Activated gamma-delta T cell treated with Interleukin-2 at 50 U/mL for 16 hours (primary cell): Measurements from ENCODE around the gene PTPMT1.
"Not testable (repeated sequence)": the region's sequence is repeated elsewhere in the genome, so short reads cannot be mapped to it uniquely, and the experiment has no call there.

Experiments
- DNase-seq: peaks from one replicate; pipeline ENCODE4 v3.0.0-alpha.2; 2020

Gene PTPMT1

GRCh38 chr11:47565340-47566148, at the start of gene PTPMT1:
PTPMT1 (plus strand) TSS chr11:47565599; CDS start chr11:47565623, 24 bp downstream.
- peak; percentile 54 for DNase-seq

- no peak for DNase-seq
Measured at GRCh38 chr11:47516155-47516554, 49.2 kb upstream of the PTPMT1 start.

- DNase-seq = no peak
Measured at GRCh38 chr11:47516984-47517853, 48.2 kb upstream of the PTPMT1 start.

- no peak for DNase-seq
Measured at GRCh38 chr11:47518212-47518964, 47.0 kb upstream of the PTPMT1 start.

DNA sequence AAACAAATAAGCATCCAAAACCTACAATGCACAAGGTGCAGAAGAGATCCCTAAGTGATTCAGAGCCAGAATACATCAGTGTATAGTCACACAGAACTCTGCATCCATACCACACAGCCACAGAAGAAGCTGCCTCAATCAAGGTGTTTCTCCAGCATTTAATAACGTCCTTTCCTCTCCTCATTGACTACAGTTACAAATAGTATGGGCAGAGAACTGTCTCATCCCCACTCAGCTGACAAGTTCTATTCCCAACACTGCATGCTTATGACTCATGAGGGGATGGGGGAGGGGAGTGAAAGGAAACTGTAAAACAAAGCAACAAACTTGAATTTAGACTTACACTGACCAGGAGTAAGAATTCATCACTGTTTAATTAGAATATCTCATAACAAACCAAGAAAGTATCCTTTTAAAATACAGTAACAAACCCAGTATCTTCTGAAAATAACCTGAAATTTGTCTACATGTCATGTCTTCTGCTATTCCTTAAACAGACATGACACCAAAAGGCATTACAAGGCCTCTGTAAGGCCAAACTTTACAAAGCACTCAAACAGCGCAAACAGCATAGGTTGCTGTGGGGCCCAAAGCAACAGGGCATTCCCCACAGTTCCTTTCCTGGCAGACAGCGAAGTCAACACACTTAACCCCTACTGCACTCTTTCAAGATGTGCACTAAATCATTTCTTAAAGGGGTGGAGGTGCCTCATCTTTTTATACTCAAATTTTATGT, 41.7 kb upstream of the PTPMT1 start:
- no peak for DNase-seq

GRCh38 chr11:47524291-47524874, 41.0 kb upstream of the PTPMT1 start:
- no peak for DNase-seq

DNA sequence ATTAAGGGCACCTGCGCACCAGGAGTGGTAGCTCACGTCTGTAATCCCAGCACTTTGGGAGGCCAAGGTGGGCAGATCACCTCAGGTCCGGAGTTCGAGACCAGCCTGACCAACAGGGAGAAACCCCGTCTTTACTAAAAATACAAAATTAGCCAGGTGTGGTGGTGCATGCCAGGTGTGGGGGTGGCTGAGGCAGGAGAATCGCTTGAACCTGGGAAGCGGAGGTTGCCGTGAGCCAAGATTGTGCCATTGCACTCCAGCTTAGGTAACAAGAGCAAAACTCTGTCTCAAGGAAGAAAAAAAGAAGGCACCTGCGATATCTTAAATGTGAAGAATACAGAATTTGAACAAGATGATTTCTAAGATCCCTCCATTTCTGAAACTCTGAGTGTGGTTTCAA, 39.4 kb upstream of the PTPMT1 start:
- DNase-seq = not testable (repeated sequence)

- DNase-seq = no peak
Measured at GRCh38 chr11:47527186-47527585, 38.2 kb upstream of the PTPMT1 start.

GRCh38 chr11:47529951-47530350, 35.4 kb upstream of the PTPMT1 start:
- DNase-seq = no peak

DNA sequence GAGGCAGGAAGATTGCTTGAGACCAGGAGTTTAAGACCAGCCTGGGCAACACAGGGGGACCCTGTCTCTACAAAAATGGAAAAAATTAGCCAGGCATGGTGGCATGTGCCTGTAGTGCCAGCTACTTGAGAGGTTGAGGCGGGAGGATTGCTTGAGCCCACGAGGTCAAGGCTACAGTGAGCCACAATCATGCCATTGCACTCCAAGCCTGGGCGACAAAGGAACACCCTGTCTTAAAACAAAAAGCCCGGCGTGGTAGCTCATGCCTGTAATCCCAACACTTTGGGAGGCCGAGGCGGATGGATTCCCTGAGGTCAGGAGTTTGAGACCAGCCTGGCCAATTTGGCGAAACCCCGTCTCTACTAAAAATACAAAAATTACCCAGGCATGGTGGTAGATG, 34.7 kb upstream of the PTPMT1 start:
- not testable (repeated sequence) for DNase-seq

DNA sequence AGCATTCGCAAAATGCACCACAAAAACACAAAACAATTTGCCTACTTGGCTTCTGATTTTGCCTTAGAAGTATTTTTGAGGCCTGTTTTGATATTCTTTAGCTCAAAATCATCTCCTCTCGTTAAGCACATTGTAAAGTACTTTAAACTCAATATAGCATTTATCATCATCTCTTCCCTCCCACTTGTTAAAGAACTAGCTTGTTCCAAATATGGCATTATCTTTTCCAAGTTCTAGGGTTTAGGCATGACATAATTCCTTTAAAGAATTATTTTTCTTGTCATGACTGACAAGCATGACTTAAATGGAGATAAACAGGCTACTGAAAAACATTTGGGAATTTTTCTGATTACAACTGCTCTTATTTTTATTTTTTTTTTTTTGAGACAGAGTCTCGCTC, 33.7 kb upstream of the PTPMT1 start:
- DNase-seq = no peak

DNA sequence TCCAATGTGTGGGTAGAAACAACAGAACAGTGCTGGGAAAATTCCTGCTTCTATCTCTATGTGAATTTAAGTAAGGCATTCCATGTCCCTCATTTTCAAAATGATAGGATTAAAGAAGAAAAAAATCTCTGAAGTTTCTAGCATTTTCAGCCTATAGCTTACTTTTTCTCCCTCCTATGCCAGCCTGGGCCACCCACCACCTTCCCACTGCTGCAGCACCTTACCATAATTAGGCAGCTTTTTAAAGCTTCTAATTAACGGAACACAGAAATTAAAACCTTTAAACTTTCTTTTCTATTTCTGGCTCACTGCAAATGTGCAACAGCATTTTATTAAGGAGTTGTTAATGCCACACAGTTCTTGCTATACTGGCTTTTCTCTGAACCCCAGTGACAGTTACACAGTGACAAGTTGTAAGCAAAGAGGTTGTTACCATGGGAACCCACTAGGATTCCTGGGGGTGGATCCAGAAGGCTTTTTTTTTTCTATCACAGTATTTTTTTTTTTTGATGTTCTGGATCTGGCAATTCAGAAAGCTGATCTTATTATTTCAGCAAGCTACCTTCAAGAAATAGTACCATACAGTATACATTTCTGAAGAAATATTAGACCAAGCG, 32.7 kb upstream of the PTPMT1 start:
- DNase-seq = no peak

DNA sequence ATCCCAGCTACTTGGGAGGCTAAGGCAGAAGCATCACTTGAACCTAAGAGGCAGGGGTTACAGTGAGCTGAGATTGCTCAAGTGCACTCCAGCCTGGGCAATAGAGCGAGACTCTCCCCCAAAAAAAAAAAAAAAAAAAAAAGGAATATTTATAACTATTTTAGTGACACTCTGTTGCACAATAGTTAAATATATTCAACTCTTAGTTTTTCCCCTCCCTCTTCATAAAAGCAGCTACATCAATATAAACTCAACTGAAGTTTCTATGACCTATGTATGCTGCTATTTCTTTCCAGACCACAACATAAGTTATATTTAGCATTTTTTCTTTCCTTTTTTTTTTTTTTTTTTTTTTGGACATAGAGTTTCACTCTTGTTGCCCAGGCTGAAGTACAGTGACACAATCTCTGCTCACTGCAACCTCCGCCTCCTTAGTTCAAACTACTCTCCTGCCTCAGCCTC, 31.7 kb upstream of the PTPMT1 start:
- DNase-seq = no peak

DNA sequence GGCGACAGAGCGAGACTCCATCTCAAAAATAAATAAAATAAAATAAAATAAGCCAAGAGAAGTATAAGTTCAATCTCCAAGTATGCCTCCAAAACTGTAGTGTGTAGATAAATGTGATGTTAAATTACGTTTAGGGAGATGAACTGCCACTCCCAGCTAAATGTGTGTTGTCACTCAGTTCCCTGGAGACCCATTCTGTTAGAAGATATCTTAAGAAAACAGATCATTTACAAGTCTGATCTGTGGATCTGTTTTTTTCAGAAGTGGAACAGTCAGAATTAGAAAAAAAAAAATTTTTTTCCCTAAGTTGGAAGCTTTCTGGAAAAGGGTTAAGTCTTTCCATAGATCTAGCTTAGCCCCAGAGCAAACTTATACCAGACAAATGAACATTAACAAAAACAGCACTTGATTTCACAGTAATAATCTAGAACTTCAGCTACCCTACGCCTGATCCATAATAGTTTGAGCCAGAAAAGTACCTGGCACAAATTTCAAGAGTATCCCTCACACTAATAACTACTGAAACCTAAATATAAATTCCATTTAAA, 30.6 kb upstream of the PTPMT1 start:
- no peak for DNase-seq

DNA sequence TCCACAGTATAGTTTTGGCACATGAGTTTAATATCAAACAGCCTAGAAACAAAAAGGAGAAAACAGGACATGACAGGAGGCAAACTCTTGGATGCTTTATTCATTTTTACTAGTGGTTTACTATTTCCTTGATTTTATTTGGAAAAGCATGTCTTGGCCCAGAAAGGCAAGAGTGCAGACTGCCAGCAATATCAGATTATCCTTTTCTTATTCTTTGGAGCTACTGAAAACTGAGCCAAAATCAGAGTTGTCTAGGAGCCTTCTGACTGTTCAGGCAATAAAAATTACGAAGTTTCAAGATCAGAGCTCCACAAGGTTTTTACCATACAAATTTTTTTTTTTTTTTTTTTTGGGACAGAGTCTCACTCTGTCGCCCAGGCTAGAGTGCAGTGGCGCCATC, 28.5 kb upstream of the PTPMT1 start:
- no peak for DNase-seq

DNA sequence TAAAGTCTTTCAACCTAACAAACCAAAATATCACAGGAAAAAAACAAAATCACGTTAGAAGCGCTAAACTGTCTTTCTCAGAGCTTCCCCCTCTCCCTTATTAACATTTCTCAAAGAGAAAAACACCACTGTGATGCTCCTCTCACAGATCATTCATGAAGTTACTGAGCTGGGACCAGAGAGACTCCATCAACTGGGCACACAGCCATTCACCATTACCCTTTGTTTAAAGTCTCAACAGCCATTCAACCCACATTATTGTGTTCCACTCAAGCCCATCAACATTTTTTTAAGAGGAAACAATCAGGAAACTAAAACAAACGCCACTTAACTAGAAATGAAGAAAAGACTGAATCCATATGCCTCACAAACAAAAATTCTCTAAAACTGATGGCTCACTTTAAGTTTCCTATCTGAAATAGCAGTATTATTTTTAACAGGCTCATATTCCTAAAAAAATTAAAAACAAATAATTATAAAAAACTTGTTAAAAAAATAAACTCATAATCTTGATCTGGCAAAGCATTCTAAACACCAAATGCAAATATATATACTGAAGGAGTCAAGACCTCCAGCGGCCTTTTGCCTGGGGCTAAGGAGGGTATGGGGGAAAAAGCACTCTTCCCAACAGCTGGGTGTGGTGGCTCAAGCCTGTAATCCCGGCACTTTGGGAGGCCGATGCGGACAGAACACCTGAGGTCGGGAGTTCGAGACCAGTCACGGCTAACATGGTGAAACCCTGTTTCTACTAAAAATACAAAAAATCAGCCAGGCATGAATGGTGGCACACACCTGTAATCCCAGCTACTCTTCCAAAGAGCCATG, 26.4 kb upstream of the PTPMT1 start:
- no peak for DNase-seq

DNA sequence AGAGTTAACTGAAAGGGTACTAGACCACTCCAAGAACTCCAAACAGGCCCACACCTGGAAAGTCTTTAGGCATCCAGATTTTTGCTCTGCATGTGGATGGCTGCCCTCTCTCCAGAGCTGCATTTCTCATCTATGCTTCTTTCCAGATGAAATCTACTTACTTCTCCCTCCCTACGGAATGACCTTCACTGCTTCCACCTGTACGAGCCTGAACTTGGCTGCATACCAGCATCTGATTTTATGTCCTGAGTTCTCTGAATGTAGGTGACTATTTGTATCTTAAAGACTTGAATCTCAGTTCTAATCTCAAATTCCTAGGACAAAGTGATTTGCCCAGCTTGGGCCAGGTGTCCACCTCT, 25.7 kb upstream of the PTPMT1 start:
- DNase-seq = no peak

DNA sequence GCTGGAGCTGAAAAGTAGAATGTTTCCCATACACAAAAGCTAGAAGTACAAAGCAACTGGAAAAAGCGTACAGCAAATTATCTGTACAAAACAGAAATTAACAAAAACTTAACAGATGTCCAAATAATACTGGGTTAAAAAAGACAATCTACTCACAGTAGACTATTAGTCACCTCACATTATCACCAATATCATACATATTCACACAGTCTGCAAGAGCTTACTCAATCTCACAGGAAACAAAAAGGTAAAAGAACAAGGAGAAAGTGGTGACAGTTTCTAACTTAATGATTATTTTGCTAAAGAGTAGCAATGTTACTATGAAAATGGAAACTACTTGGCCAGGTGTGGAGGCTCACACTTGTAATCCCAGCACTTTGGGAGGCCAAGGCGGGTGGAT, 24.3 kb upstream of the PTPMT1 start:
- no peak for DNase-seq

DNA sequence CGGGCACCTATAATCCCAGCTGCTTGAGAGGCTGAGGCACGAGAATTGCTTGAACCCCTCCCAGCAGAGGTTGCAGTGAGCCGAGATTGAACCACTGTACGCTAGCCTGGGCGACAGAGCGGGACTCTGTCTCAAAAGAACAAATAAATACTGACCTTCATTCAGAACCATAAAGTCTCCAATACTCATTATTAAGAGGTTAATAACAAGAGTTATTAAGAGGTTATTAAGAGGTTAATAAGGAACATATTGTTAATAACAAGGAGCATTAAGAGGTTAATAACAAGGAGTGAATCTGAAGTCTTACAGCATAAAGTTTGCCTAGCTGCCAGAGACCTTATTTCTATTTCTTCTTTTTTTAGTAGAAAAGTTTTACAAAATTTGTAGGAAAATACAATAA, 20.1 kb upstream of the PTPMT1 start:
- DNase-seq = no peak

DNA sequence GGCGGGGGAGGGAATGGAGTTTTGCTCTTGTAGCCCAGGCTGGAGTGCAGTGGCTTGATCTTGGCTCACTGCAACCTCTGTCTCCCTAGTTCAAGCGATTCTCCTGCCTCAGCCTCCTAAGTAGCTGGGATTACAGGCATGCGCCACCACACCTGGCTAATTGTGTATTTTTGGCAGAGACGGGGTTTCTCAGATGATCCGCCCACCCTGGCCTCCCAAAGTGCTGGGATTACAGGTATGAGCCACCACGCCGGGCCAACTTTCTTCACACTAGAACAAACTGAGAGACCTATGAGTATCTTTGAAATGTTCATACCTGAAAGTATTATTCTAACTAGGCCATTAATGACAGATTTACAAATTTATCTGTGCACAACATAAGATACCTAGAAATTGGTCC, 19.1 kb upstream of the PTPMT1 start:
- not testable (repeated sequence) for DNase-seq
